ENCODE measurements around the gene FIP1L1.

GRCh38 chr4:53465281-53465680, 87.8 kb downstream of the FIP1L1 start:
- no peak for TF ChIP-seq CTCF (IDR thresholded peaks at IDR 0.05)
- no peak for TF ChIP-seq EZH2 (IDR thresholded peaks at IDR 0.05; ENCODE audit: borderline replicate concordance, insufficient read depth, low read depth, low read length, poor library complexity, severe bottlenecking)

Data from B cell (primary cell).